HL-60 (cell line): Measurements from ENCODE around the gene NOVA1.

Experiments
- DNase-seq, 2 experiments: peaks; one replicate each; pipeline ENCODE4 v3.0.0-alpha.2; 2010 to 2020; ENCODE audit warnings: low read depth in 1 of 2, low spot score in 1 of 2
- H3K27ac ChIP-seq: fragments of 250-450 bp; sonication (Bioruptor Pico); replicated peaks from 2 replicates; pipeline ENCODE4 v1.5.1; 2020; ENCODE audit warnings: mild to moderate bottlenecking, moderate library complexity
- H3K27me3 ChIP-seq: fragments of 250-450 bp; sonication (Bioruptor Pico); 2 replicates; pipeline ENCODE4 v1.5.1; 2021; ENCODE audit warnings: mild to moderate bottlenecking, moderate library complexity; ENCODE audit not compliant: insufficient read depth, poor library complexity, severe bottlenecking
- H3K4me3 ChIP-seq: replicated peaks from 2 replicates; pipeline ENCODE4 v1.5.1; 2011; ENCODE audit warnings: mild to moderate bottlenecking, control low read depth, low read length; ENCODE audit not compliant: insufficient read depth
- GABPA ChIP-seq: IDR thresholded peaks from 2 replicates; pipeline ENCODE4 v1.6.1; 2012; ENCODE audit warnings: low read depth
- POLR2AphosphoS5 ChIP-seq: IDR thresholded peaks from 2 replicates; pipeline ENCODE4 v1.6.1; 2012; ENCODE audit warnings: low read depth
- SPI1 ChIP-seq: IDR thresholded peaks from 2 replicates; pipeline ENCODE4 v1.6.1; 2012; ENCODE audit warnings: low read depth, mild to moderate bottlenecking, borderline replicate concordance
- TF ChIP-seq, protein P1 (sequence below): IDR thresholded peaks from 2 replicates; pipeline ENCODE4 v1.6.1; 2012; ENCODE audit warnings: low read depth; ENCODE audit not compliant: insufficient replicate concordance
- TF ChIP-seq, protein P2 (sequence below): IDR thresholded peaks from one replicate; pipeline ENCODE4 v1.5.1; 2011; ENCODE audit warnings: low read length, control low read depth, inconsistent platforms; ENCODE audit not compliant: insufficient read depth

Gene NOVA1

GRCh38 chr14:26410189-26410685, 187.6 kb downstream of the NOVA1 start:
- H3K27me3 ChIP-seq = no peaks in the 10 kb centered on the region
- no peak overlapping the region for H3K4me3 ChIP-seq
- TF ChIP-seq, protein P1, sequence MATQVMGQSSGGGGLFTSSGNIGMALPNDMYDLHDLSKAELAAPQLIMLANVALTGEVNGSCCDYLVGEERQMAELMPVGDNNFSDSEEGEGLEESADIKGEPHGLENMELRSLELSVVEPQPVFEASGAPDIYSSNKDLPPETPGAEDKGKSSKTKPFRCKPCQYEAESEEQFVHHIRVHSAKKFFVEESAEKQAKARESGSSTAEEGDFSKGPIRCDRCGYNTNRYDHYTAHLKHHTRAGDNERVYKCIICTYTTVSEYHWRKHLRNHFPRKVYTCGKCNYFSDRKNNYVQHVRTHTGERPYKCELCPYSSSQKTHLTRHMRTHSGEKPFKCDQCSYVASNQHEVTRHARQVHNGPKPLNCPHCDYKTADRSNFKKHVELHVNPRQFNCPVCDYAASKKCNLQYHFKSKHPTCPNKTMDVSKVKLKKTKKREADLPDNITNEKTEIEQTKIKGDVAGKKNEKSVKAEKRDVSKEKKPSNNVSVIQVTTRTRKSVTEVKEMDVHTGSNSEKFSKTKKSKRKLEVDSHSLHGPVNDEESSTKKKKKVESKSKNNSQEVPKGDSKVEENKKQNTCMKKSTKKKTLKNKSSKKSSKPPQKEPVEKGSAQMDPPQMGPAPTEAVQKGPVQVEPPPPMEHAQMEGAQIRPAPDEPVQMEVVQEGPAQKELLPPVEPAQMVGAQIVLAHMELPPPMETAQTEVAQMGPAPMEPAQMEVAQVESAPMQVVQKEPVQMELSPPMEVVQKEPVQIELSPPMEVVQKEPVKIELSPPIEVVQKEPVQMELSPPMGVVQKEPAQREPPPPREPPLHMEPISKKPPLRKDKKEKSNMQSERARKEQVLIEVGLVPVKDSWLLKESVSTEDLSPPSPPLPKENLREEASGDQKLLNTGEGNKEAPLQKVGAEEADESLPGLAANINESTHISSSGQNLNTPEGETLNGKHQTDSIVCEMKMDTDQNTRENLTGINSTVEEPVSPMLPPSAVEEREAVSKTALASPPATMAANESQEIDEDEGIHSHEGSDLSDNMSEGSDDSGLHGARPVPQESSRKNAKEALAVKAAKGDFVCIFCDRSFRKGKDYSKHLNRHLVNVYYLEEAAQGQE = no peak
- TF ChIP-seq, protein P2, sequence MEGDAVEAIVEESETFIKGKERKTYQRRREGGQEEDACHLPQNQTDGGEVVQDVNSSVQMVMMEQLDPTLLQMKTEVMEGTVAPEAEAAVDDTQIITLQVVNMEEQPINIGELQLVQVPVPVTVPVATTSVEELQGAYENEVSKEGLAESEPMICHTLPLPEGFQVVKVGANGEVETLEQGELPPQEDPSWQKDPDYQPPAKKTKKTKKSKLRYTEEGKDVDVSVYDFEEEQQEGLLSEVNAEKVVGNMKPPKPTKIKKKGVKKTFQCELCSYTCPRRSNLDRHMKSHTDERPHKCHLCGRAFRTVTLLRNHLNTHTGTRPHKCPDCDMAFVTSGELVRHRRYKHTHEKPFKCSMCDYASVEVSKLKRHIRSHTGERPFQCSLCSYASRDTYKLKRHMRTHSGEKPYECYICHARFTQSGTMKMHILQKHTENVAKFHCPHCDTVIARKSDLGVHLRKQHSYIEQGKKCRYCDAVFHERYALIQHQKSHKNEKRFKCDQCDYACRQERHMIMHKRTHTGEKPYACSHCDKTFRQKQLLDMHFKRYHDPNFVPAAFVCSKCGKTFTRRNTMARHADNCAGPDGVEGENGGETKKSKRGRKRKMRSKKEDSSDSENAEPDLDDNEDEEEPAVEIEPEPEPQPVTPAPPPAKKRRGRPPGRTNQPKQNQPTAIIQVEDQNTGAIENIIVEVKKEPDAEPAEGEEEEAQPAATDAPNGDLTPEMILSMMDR = no peak
- no peak for TF ChIP-seq SPI1
- TF ChIP-seq GABPA = no peak
- no peak for TF ChIP-seq POLR2AphosphoS5
- no peak overlapping the region for H3K27ac ChIP-seq
- DNase-seq = no peak

DNA sequence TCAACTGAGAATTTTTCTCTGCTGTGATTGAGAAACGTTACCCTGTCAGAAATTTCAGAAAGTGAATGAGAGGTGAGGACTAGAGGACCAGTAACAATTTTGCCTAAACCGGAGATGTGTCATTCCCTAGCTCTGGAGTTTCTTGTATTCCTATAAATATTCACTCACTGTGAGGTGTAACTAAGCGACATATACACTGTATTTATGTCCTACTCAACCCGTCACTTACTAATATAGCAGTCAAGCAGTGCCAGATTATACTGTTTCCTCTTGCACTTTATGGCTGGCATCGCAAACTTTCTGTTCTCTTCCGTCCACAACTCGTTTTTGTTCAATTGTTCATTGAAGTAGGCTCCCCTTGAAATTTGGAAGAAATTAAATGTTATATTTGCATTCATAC, 192.9 kb downstream of the NOVA1 start:
- no peaks in the 10 kb centered on the region for H3K27me3 ChIP-seq
- DNase-seq = no peak
- TF ChIP-seq SPI1 (no peak), POLR2AphosphoS5 (no peak), GABPA (no peak)
- TF ChIP-seq, protein P1 = no peak
- TF ChIP-seq, protein P2 = no peak
- H3K27ac ChIP-seq = no peak overlapping the region
- H3K4me3 ChIP-seq = no peak overlapping the region

DNA sequence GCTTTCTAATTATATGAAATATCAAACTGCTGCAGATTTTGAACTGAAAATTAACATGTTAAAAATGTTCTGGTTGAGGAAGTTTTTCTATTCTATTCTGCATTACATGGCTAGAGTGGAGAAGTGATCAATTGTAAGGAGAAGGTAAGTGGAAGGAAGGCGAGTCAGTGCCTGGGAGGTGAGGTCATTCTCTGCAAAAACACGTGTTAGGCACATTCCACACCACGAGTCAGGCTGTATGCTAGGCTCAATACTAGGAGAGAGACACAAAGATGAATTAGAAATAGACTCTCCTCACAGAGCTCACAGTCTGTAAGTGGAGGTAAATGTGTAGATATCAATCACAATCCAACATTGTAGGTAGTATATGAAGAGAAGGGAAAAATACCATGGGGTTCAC, 194.1 kb downstream of the NOVA1 start:
- DNase-seq = no peak
- Histone ChIP-seq H3K27me3 (no peaks in the 10 kb centered on the region), H3K4me3 (no peak overlapping the region), H3K27ac (no peak overlapping the region)
- TF ChIP-seq SPI1 (no peak), POLR2AphosphoS5 (no peak), GABPA (no peak)
- TF ChIP-seq, protein P1 = no peak
- TF ChIP-seq, protein P2 = no peak
